Activated T-cell treated with anti-CD3 and anti-CD28 coated beads for 48 hours (primary cell): ENCODE measurements around the gene ZNF639.
"Not testable (repeated sequence)": the region's sequence is repeated elsewhere in the genome, so short reads cannot be mapped to it uniquely, and the experiment has no call there.

Experiments used
- DNase-seq: peaks from one replicate; pipeline ENCODE4 v3.0.0-alpha.2; 2020; ENCODE audit warnings: low read depth

The ZNF639 gene, protein sequence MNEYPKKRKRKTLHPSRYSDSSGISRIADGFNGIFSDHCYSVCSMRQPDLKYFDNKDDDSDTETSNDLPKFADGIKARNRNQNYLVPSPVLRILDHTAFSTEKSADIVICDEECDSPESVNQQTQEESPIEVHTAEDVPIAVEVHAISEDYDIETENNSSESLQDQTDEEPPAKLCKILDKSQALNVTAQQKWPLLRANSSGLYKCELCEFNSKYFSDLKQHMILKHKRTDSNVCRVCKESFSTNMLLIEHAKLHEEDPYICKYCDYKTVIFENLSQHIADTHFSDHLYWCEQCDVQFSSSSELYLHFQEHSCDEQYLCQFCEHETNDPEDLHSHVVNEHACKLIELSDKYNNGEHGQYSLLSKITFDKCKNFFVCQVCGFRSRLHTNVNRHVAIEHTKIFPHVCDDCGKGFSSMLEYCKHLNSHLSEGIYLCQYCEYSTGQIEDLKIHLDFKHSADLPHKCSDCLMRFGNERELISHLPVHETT

DNA sequence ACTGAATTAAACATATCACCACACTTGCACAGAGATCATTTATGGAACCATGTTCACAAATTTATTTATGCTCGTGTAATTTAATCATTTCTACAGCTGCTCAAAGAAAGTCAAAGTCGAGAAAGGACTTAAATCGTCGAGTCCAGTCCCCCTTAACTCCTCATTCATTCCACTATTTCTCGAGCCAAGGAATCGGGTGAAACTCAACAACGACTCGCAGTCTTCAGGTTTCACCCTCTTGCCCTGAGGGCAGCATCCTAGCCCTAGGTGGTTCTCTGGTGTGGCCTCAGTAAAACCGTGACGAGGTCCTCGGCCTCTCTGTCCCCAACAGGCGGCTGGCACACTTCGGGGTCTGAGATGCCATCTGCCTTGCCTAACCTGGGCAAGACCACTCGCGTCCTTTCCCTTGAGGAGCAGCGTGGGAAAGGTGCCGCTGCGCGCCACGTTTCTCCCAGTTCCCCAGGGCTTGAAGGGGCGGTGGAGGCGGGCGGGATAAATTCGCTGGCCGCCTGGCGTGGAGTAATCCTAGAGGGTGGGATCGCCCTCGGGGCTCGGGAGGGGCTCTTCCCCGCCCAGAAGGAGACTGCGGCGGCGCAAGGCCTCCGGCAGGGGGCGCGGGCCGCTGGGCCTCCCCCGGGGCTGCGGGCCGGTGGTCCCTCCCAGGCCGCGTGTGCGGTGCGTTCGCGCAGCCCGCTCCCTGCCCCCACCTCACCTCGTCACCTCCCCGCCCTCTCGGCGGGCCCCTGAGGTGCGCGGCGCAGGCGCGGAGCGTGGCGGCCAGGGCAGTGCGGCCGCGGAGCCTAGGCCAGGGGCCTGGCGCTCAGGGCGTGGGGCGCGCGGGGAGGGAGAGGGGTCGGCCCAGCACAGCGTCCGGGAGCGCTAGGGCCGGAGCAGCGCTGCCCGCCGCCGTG lies at the start of gene ZNF639:
Gene ZNF639 (plus strand): TSS at position 746 of the 911 bp plus-strand sequence. CDS start 5,263 bp downstream, outside the sequence.
- peak; percentile 83 for DNase-seq

- not testable (repeated sequence) for DNase-seq
Measured at GRCh38 chr3:179274434-179274833, 48.4 kb upstream of the ZNF639 start.

DNA sequence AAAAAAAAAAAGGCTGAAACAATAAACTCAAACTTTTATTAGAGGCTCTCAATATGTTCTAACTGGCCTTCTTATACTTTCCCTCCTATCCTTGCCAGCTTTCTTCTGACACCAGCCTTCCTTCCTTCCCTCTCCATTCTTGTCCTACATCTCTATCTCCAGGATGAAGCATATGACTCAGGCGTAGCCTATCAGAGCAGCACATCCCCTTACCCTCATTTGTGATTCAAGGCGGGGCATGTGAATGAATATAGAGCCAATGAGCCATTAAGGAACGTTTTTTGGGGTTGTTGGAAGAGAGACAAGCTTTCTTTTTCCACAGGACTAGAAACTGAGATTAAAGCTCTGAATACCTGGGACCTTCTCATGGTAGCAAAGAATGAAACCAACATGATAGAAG lies 46.8 kb upstream of the ZNF639 start:
- no peak for DNase-seq

DNA sequence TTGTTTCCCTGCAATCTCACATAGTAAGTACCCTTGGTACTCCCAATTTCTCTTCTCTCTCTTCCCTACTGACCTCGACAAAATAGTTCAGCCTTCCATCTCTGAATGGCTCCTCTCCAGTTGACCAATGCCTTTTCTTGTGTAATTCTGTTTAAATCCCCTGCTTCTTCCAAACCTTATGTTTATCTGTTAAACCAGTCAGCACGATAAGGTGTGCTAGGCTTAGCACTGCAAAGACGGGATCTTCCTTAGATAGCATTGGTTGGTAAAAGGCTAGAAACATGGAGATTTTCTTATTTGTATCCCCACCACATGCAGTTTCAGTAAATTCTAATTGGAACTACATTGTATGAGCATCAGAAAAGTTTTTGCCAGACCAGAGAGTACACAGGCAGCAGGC lies 46.1 kb upstream of the ZNF639 start:
- no peak for DNase-seq

DNA sequence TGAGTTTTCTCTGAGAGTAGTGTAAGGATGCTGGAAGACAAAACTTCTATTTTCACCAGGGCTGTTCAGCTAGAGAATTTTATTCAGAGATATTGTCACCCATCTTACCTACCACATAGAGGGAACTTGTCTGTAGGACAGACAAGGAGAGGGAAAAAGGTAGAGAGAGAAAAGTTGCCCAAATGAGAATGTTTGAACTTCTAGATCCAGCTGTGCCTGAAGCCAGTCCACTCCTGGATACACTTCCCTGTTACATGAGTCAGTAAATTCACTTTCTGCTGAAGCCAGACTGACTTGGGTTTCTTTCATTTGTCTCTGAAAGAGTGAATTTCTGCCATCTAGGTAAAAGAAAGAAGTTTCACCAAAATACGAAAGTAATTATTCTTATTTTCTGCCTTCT lies 44.7 kb upstream of the ZNF639 start:
- no peak for DNase-seq

DNA sequence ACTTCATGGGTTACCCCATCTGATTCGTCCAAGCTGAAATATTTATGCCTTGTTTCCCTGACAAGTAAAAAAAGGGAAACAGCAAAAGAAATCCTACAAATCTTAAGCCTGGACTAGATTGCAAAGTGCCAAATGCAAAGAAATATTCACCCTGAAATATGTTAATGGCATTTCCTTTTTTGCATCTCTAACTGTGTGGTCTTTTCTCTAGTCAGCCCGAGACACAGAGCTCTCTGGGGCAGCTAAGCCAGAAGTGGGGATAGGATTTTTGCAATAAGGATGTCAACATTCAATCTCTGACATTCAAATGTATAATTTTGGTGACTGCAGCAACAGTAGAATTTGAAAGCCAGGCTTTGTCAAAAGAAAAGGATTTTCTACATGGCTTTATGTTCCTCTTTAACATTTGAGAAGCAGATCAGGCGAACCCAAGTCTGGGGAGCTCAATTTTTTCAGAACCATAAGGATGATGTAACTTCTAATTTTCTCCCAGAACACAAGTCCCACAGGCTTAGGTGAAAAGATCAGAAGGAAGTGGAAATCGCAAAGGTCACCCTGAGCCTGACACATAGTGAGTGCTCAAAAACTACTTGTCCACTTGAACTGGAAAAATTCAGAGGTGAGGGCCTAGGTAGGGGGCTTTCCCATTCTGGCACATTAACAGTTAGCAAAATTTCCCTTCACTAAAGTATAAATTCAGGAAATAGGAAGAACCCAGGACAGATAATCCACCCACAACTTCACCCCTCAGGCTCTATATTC lies 43.7 kb upstream of the ZNF639 start:
- no peak for DNase-seq

- no peak for DNase-seq
Measured at GRCh38 chr3:179279837-179280236, 43.0 kb upstream of the ZNF639 start.

DNA sequence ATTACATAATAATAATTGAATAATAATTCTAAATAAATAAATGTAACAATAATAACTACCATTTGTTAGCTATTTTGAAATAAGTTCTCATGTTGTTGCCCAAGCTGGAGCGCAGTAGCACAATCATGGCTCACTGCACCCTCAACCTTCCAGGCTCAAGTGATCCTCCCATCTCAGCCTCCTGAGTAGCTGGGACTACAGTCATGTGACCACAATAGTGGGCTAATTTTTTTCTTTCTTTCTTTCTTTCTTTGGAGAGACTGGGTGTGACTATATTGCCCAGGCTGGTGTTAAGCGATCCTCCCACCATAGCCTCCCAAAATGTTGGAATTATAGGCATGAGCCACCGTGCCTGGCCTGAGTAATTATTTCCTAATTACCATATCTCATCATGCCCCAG lies 41.0 kb upstream of the ZNF639 start:
- no peak for DNase-seq

DNA sequence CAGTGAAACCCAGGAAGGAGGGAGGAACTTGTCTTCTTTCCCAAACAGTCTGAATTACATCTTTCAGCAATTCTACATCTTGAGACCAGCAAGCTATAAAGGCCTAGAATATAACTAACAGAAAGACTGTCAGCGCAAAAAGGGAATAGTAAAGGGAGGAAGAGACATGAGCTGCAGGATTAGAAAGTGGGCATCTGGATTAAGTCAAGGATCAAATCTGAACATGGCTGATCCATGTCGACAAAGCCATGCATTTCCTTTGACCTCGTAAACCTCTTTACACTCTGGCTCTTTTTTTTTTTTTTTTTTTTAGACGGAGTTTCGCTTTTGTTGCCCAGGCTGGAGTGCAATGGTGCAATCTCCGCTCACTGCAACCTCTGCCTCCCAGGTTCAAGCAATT lies 36.5 kb upstream of the ZNF639 start:
- no peak for DNase-seq

GRCh38 chr3:179288845-179289244 lies 34.0 kb upstream of the ZNF639 start:
- no peak for DNase-seq

GRCh38 chr3:179289295-179289694 lies 33.5 kb upstream of the ZNF639 start:
- no peak for DNase-seq

GRCh38 chr3:179292450-179292849 lies 30.4 kb upstream of the ZNF639 start:
- DNase-seq, result no peak

DNA sequence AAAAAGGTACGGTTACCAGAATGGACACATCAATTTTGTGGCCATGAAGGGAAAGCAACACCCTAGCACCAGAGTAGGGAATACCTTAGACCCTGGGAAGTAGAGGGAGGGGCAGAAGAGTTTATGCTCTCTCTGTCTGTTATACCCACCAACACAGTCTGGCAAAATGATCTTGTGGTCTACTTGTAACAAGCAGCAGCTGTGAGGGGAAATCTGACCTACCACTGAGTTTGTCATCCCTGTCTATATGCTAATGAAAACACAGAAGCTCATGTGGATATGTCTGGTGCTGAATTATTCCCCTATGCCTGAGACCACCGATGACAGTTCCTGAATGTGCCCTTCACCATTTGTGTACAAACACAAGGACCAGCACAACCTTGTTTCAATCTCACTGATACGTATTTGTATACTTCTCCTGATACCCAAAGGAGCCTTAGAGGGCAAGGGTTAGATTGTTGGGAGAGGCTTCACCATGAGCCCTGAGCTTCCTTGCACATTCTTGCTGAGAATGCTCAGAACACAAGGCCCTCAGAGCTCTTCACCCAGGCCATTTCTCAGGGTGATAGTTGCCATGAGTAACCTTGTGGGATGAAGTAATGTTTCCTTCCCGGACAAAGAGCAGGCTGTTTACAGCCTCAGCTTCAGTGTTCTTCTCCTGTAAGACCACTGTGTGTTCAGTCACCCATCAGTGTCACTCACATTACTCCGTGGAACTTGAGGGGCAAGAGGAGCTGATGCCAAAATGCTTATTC lies 24.7 kb upstream of the ZNF639 start:
- DNase-seq, result no peak

- no peak for DNase-seq
Measured at GRCh38 chr3:179299316-179299715, 23.5 kb upstream of the ZNF639 start.

- no peak for DNase-seq
Measured at GRCh38 chr3:179299999-179300613, 22.7 kb upstream of the ZNF639 start.

DNA sequence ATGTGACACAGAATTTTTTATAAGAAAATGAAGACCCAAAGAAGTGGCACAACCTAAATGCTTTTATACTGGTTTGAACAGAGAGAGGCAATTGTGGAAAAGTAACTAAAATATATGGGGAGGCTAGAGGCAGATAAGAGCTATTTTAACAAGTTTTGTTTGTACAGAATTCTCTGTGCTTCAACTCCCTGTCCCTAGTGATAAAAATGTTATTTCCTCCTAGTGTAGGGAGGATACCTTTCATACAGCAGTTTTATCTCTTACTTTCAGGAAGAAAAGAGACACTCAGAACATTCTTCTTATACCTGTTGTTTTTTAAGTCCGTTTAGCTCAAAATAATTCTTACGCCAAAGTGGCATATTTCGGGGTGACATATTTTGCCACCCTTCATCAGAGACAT lies 21.2 kb upstream of the ZNF639 start:
- no peak for DNase-seq

GRCh38 chr3:179302111-179302510 lies 20.7 kb upstream of the ZNF639 start:
- DNase-seq, result no peak

DNA sequence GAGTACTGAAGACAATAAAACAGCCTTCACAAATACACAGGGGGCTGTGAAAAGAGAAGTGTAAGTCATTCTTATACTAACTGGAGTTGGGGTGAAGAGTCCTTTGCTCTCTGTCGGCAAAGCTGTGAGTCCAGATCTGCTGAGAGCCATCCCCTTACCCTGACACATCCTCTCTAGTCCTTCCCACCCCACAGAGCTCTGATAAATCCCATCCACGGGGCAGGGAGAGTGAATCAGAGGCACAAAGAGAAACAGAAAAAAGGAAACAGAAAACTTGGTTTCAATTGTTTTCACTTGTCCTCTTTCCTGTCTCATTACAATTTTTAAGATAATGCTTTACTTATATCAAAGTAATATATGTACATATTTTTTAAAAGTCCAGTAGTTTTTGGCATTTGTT lies 18.2 kb upstream of the ZNF639 start:
- no peak for DNase-seq

DNA sequence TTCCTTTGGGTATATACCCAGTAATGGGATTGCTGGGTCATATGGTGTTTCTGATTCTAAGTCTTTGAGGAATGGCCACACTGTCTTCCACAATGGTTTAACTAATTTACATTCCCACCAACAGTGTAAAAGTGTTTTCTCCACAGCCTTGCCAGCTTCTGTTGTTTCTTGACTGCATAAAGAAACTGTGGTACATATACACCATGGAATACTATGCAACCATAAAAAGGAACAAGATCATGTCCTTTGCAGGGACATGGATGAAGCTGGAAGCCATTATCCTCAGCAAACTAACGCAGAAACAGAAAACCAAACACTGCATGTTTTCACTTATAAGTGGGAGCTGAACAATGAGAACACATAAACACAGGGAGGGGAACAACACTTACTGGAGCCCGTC lies 15.5 kb upstream of the ZNF639 start:
- DNase-seq, result not testable (repeated sequence)

- no peak for DNase-seq
Measured at GRCh38 chr3:179308001-179308400, 14.8 kb upstream of the ZNF639 start.
